Osteoblast (primary cell): ENCODE measurements around the gene DPPA2. TPM values are rescaled to one million over a fixed set of nuclear protein-coding genes. Genes with fewer than 3 reads are reported as not detected.

Experiments used
- DNase-seq: peaks from one replicate; pipeline ENCODE4 v3.0.0; 2011; ENCODE audit warnings: low spot score, mixed read lengths; ENCODE audit not compliant: insufficient read length; ENCODE audit errors: missing footprints
- H2AFZ ChIP-seq: 2 replicates; pipeline ENCODE4 v1.6.0; 2011; ENCODE audit warnings: mild to moderate bottlenecking, low read length
- H3K27ac ChIP-seq: 2 replicates; pipeline ENCODE4 v1.5.1; 2011; ENCODE audit warnings: mild to moderate bottlenecking, low read depth, low read length, moderate library complexity
- H3K27me3 ChIP-seq: 2 replicates; pipeline ENCODE4 v1.6.0; 2012; ENCODE audit warnings: mild to moderate bottlenecking, control low read depth, inconsistent platforms, low read length, moderate library complexity; ENCODE audit not compliant: insufficient read depth
- H3K36me3 ChIP-seq: 2 replicates; pipeline ENCODE4 v1.5.1; 2011; ENCODE audit warnings: mild to moderate bottlenecking, low read length, control low read depth, moderate library complexity; ENCODE audit not compliant: insufficient read depth
- H3K4me1 ChIP-seq: 2 replicates; pipeline ENCODE4 v1.5.1; 2011; ENCODE audit warnings: mild to moderate bottlenecking, low read length, control low read depth, moderate library complexity; ENCODE audit not compliant: insufficient read depth
- H3K4me2 ChIP-seq: 2 replicates; pipeline ENCODE4 v1.6.0; 2011; ENCODE audit warnings: mild to moderate bottlenecking, low read length; ENCODE audit not compliant: insufficient read depth
- H3K4me3 ChIP-seq: fragments of 200-600 bp; sonication (generic); 3 replicates; pipeline ENCODE4 v1.5.1; 2012; ENCODE audit warnings: mild to moderate bottlenecking, low read length, inconsistent platforms; ENCODE audit not compliant: insufficient read depth
- H3K79me2 ChIP-seq: 2 replicates; pipeline ENCODE4 v1.6.0; 2012; ENCODE audit warnings: mild to moderate bottlenecking, low read length, control low read depth, inconsistent platforms; ENCODE audit not compliant: insufficient read depth
- H3K9me3 ChIP-seq: 2 replicates; pipeline ENCODE4 v1.5.1; 2011; ENCODE audit warnings: low read depth, low read length, control low read depth
- H4K20me1 ChIP-seq: 2 replicates; pipeline ENCODE4 v1.6.0; 2012; ENCODE audit warnings: mild to moderate bottlenecking, low read length, control low read depth; ENCODE audit not compliant: insufficient read depth
- total RNA-seq: library from RNA; depleted of rRNA; stranded (reverse); fragments of >200 nt; gene quantifications from 2 replicates; pipeline ENCODE4 v1.2.3, GENCODE V29; 2012
- TF ChIP-seq, protein P1 (sequence below): IDR thresholded peaks from 2 replicates; pipeline ENCODE4 v1.5.1; 2011; ENCODE audit warnings: mild to moderate bottlenecking, low read depth, low read length, moderate library complexity; ENCODE audit errors: extremely low read depth

DPPA2 gene
- total RNA-seq, 1 donor = not detected

DNA sequence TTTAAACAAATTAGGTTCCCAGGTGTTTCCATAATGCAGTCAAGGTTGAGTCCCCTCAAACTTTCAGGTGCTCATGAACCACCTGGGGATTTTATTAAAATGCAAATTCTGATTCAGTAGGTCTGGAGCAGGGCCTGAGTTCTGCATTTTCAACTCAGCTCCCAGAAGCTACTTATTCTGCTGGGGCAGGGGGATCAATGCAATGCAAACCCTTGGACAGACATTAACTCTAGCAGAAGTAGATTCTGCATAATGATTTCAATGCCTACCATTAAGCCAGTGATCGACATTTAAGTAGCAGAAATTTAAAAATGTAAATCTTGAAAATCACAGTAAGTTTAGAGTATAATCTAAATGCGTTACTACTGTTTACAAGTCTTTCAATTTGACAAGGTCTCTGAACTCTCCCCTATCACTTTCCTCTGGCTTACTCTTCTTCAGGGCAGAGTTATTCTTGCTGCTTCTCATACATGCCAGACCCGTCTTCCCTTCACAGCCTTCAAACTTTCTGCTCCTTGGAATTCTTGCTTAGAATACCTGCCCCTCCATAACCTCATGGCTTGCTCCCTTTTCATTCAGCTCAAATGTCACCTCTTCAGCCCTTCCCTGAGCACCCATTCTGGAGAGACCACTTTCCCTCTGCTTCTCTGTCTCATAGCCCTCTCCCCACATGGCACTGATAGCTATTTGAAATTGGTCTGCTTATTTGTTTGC, 40.3 kb upstream of the DPPA2 start:
- no peaks in the 10 kb centered on the region for H3K9me3 ChIP-seq

DNA sequence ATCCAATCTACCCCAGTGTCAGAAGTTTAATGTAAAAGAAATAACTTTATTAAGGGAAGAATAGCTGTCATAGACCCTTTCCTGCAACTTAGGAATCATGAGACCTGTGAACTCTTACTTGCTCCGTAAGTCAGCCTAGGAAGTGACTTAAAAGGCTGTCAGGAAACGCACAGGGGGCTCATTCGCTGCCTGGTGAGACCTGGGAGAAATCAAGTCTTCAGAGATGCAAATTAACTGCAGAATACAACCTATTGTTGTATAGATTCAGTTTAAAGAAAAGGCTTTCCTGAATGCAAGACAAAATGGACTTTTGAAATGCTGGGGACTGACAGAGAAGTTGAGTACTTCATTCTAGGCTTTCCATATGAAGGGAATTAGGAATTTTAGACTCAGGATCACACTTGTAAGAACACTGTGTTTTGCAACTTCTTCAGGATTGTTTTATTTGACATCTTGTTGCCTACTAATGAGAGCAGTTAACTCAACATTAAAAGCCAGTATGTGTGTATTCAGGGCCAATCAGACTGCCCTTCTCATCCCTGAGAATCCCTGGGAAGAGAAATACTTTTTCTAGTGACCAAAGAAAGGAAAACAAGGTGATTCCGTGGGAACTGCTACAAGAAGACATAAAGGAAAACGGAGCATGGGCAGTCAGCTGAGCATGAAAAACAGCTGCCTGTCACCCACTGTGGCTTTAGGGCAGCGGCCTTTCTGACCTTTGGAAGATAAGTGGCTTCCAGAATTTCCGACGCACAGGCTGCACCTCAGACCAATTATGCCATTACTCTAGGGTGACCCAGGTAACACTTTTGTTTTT, 39.5 kb upstream of the DPPA2 start:
- no peak overlapping the region for H3K27ac ChIP-seq
- no peak overlapping the region for H3K4me2 ChIP-seq
- no peaks in the 10 kb centered on the region for H3K27me3 ChIP-seq
- H3K79me2 ChIP-seq = no peaks in the 10 kb centered on the region
- H4K20me1 ChIP-seq = no peaks in the 10 kb centered on the region
- H2AFZ ChIP-seq = no peak overlapping the region
- no peak for DNase-seq
- no peaks in the 10 kb centered on the region for H3K36me3 ChIP-seq
- TF ChIP-seq, protein P1, sequence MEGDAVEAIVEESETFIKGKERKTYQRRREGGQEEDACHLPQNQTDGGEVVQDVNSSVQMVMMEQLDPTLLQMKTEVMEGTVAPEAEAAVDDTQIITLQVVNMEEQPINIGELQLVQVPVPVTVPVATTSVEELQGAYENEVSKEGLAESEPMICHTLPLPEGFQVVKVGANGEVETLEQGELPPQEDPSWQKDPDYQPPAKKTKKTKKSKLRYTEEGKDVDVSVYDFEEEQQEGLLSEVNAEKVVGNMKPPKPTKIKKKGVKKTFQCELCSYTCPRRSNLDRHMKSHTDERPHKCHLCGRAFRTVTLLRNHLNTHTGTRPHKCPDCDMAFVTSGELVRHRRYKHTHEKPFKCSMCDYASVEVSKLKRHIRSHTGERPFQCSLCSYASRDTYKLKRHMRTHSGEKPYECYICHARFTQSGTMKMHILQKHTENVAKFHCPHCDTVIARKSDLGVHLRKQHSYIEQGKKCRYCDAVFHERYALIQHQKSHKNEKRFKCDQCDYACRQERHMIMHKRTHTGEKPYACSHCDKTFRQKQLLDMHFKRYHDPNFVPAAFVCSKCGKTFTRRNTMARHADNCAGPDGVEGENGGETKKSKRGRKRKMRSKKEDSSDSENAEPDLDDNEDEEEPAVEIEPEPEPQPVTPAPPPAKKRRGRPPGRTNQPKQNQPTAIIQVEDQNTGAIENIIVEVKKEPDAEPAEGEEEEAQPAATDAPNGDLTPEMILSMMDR = no peak
- no peaks in the 10 kb centered on the region for H3K4me1 ChIP-seq
- H3K9me3 ChIP-seq = no peaks in the 10 kb centered on the region
- H3K4me3 ChIP-seq = no peak overlapping the region

More for the DNA sequence above, 40.3 kb upstream of the DPPA2 start:
- no peak overlapping the region for H3K4me2 ChIP-seq
- H3K27ac ChIP-seq = no peak overlapping the region
- TF ChIP-seq, protein P1 = no peak
- H3K36me3 ChIP-seq = no peaks in the 10 kb centered on the region
- no peak overlapping the region for H3K4me3 ChIP-seq
- H3K27me3 ChIP-seq = no peaks in the 10 kb centered on the region
- H4K20me1 ChIP-seq = no peaks in the 10 kb centered on the region
- no peaks in the 10 kb centered on the region for H3K79me2 ChIP-seq
- no peak overlapping the region for H2AFZ ChIP-seq
- no peaks in the 10 kb centered on the region for H3K4me1 ChIP-seq
- no peak for DNase-seq

DNA sequence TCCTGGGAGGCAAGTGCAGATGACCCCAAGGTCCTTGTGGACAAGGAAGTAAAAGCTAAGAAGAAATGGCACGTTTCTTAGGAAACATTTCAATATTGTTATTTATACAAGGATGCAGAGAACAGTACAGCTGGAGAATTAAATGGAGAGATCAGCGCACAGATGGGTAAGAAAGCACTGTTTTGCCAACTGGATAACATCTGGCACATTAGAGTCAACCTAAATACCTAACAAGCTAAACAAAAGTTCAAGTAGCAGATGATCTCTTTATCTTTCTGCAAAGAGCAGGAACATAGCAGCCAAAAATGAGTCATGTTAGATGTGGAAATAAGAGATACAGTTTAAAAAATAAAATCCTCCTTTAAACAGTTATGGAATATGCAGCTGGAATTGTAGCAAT, 36.7 kb upstream of the DPPA2 start:
- Histone ChIP-seq H3K79me2 (no peaks in the 10 kb centered on the region), H3K27ac (no peak overlapping the region), H2AFZ (no peak overlapping the region), H3K9me3 (no peaks in the 10 kb centered on the region), H3K4me1 (no peaks in the 10 kb centered on the region), H3K4me3 (no peak overlapping the region), H3K4me2 (no peak overlapping the region), H3K36me3 (no peaks in the 10 kb centered on the region), H4K20me1 (no peaks in the 10 kb centered on the region), H3K27me3 (no peaks in the 10 kb centered on the region)
- DNase-seq = no peak
- TF ChIP-seq, protein P1 = no peak

DNA sequence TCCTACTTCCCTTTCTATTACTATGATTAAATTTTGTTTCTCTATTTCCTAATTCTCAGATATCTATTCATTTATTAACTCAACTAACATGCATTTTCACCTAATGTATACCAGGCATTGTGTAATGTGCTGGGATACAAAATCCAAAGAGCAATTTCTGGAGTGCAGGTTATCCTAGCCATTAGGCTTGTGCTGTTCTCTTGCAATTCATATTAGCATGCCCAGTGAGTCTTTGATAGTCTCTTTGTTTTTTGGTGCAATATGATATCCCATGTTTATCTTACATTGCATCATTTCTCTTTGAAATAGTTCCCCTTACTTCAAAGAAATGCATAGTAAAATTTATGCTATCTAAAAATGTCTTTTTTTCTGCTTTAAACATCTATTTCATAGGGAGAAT, 34.9 kb upstream of the DPPA2 start:
- no peak overlapping the region for H3K4me2 ChIP-seq
- no peak overlapping the region for H3K4me3 ChIP-seq
- no peaks in the 10 kb centered on the region for H3K9me3 ChIP-seq
- H3K4me1 ChIP-seq = no peaks in the 10 kb centered on the region
- no peaks in the 10 kb centered on the region for H3K27me3 ChIP-seq
- H4K20me1 ChIP-seq = no peaks in the 10 kb centered on the region
- H3K36me3 ChIP-seq = no peaks in the 10 kb centered on the region
- TF ChIP-seq, protein P1 = no peak
- H2AFZ ChIP-seq = no peak overlapping the region
- H3K27ac ChIP-seq = no peak overlapping the region
- H3K79me2 ChIP-seq = no peaks in the 10 kb centered on the region
- DNase-seq = no peak
